A673 (cell line): ENCODE results near the gene EPHA6.

Experiments
- EZH2 ChIP-seq: fragments of 200-600 bp; sonication (generic); IDR thresholded peaks from 2 replicates; pipeline ENCODE4 v1.6.1; 2017; ENCODE audit warnings: borderline replicate concordance, low read depth, mild to moderate bottlenecking, mixed read lengths, antibody characterized with exemption, low read length; ENCODE audit not compliant: poor library complexity, severe bottlenecking
- TF ChIP-seq, protein P1 (sequence below): fragments of 300-800, 200-600 bp; sonication (generic); conservative IDR thresholded peaks from 2 replicates; pipeline ENCODE4 v1.5.1; 2017; ENCODE audit warnings: low read depth, mild to moderate bottlenecking, antibody characterized with exemption, low read length, moderate library complexity, mixed read lengths

DNA sequence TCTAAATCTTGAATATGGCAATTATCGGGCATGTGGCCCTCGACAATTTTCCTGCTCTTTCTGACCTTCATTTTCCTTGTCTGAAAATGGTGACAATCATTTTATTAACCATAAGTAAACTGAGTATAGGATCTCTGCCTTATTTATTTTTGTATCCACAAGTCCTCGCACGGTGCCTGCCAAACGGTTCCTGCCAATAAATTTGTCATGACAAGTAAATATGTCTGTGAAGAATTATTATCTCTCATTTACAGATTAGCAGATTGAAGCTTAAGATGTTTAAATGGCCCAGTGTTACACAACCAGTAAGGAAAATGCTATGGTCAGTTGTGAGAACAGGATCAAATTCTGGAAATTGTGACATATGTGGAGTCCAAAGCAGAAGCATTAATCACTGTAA lies 884.3 kb downstream of the EPHA6 start:
- TF ChIP-seq, protein P1, sequence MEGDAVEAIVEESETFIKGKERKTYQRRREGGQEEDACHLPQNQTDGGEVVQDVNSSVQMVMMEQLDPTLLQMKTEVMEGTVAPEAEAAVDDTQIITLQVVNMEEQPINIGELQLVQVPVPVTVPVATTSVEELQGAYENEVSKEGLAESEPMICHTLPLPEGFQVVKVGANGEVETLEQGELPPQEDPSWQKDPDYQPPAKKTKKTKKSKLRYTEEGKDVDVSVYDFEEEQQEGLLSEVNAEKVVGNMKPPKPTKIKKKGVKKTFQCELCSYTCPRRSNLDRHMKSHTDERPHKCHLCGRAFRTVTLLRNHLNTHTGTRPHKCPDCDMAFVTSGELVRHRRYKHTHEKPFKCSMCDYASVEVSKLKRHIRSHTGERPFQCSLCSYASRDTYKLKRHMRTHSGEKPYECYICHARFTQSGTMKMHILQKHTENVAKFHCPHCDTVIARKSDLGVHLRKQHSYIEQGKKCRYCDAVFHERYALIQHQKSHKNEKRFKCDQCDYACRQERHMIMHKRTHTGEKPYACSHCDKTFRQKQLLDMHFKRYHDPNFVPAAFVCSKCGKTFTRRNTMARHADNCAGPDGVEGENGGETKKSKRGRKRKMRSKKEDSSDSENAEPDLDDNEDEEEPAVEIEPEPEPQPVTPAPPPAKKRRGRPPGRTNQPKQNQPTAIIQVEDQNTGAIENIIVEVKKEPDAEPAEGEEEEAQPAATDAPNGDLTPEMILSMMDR = no peak
- no peak for TF ChIP-seq EZH2
